Limb (tissue), 2 donors: ENCODE measurements around the gene SMOC1.

Experiments
- DNase-seq, 2 donors: peaks; one replicate each; pipeline ENCODE4 v3.0.0-alpha.2; 2016; ENCODE audit errors: extremely low spot score in 2 of 2

The SMOC1 gene

DNA sequence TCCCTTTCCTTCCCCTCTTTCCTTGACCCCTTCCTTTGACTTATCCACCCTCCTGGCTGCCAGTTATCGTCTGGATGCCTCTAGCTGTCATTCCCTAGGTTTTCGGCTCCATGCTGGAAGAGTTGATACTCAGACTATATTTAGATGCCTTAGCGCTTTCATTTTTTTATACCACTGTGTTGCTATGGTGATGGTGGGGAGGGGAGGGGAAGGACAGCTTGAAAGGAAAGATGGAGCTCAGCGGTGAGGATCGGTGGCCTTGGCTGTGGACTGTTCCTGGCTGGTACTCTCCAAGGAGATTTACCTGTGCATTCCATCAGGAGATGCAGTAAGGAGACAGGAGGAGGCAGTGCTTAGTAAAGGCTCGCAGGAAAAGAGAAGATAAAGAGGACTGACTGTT, 200.9 kb downstream of the SMOC1 start:
- DNase-seq: no peak
